ENCODE results near the gene LPP. TPM values are rescaled to one million over a fixed set of nuclear protein-coding genes. Genes with fewer than 3 reads are reported as not detected.
A peak's percentile ranks its signal among the peaks of the same experiment; 100 is the strongest.

The LPP gene
- total and polyA plus RNA-seq, 2 of the 13 experiments (the other 11 are each of a cell fraction or from before 2014, with no cell fraction given): 19.2 to 29.9 TPM

GRCh38 chr3:188244395-188244861 lies 90.5 kb downstream of the LPP start:
- Histone ChIP-seq H4K20me1 (ENCODE audit: insufficient read depth, low read length) (no peaks in the 10 kb centered on the region), H2AFZ (ENCODE audit: low read length) (no peak overlapping the region), H3K4me3 (replicated peaks in 1 of 3; ENCODE audit: insufficient read depth in 1 of 3, low read depth in 2 of 3, low read length in 3 of 3) (no peak overlapping the region), H3K27ac (ENCODE audit: extremely low read length, insufficient read depth, low read length) (no peak overlapping the region), H3K9ac (ENCODE audit: insufficient read depth, low read depth, low read length) (no peak overlapping the region), H3K9me3 (ENCODE audit: low read length) (no peaks in the 10 kb centered on the region), H3K4me2 (ENCODE audit: low read depth, low read length) (no peak overlapping the region), H3K79me2 (ENCODE audit: insufficient read depth, low read length) (peaks cover 17% of the 10 kb centered on the region), H3K27me3 (ENCODE audit: control insufficient read depth in 1 of 2, insufficient read depth in 2 of 2, low read length in 2 of 2) (no peaks in the 10 kb centered on the region), H3K36me3 (replicated peaks in 1 of 2; ENCODE audit: control insufficient read depth in 1 of 2, insufficient read depth in 2 of 2, low read length in 2 of 2) (peaks cover 1 to 2% of the 10 kb centered on the region in 2 experiments; a peak in 1 of 5 replicates), H3K4me1 (ENCODE audit: insufficient read depth, low read length) (peaks cover 15% of the 10 kb centered on the region)
- ChIA-PET CTCF (ENCODE audit: low intra/inter-chr PET ratio, low total read pairs) (no interaction called here), POLR2A (no interaction called here)
- in situ Hi-C loops (cut with HindIII; ENCODE audit: extremely low pct_ligation_motif_present, low pct_unique_long_range_greater_than_20kb) (no loop called here), intact Hi-C loops (cut with micrococcal nuclease; ENCODE audit: unreplicated experiment) (no loop called here)
- no peak for FAIRE-seq
- ATAC-seq: peak; percentile 48; the same call in 1 of the 3 replicates
- TF ChIP-seq MAFK (conservative IDR thresholded peaks at IDR 0.05 in 1 of 2, IDR thresholded peaks at IDR 0.05 in 1 of 2; ENCODE audit: low read length in 2 of 2) (peak; percentile 59 to 60), NR2F1 (CRISPR knock-in tag; IDR thresholded peaks at IDR 0.05) (no peak), HOXA5 (CRISPR knock-in tag; IDR thresholded peaks at IDR 0.05) (no peak), ZFP1 (CRISPR knock-in tag; IDR thresholded peaks at IDR 0.05) (no peak), MAFF (IDR thresholded peaks at IDR 0.05; ENCODE audit: low read depth, low read length) (peak; percentile 64)
- no TSS peak for BruUV-seq (replicated peaks)
- DNase-seq (ENCODE audit: low spot score): no peak
- 92% methylated on average over 2 of the region's 2 CpGs for WGBS (ENCODE audit: low lambda C conversion rate)

GRCh38 chr3:188246905-188247304 lies 92.9 kb downstream of the LPP start:
- H3K9me3 ChIP-seq (ENCODE audit: low read length): no peaks in the 10 kb centered on the region
- ATAC-seq: no peak
- FAIRE-seq: no peak
- no peak overlapping the region for H3K9ac ChIP-seq (ENCODE audit: insufficient read depth, low read depth, low read length)
- intact Hi-C loops (cut with micrococcal nuclease; ENCODE audit: unreplicated experiment) (no loop called here), in situ Hi-C loops (cut with HindIII; ENCODE audit: extremely low pct_ligation_motif_present, low pct_unique_long_range_greater_than_20kb) (no loop called here)
- no peak overlapping the region for H3K4me2 ChIP-seq (ENCODE audit: low read depth, low read length)
- H3K4me3 ChIP-seq (replicated peaks in 1 of 3; ENCODE audit: insufficient read depth in 1 of 3, low read depth in 2 of 3, low read length in 3 of 3): no peak overlapping the region
- TF ChIP-seq ZSCAN5A (CRISPR knock-in tag; IDR thresholded peaks at IDR 0.05; ENCODE audit: borderline replicate concordance) (no peak), NCOR1 (IDR thresholded peaks at IDR 0.05; ENCODE audit: borderline replicate concordance, low read length) (no peak), ZNF292 (CRISPR knock-in tag; IDR thresholded peaks at IDR 0.05; ENCODE audit: borderline replicate concordance, low read depth) (no peak), ZNF629 (CRISPR knock-in tag; conservative IDR thresholded peaks at IDR 0.05) (peak; percentile 83), TARDBP (CRISPR knock-in tag; IDR thresholded peaks at IDR 0.05) (no peak)
- no peak overlapping the region for H3K27ac ChIP-seq (ENCODE audit: extremely low read length, insufficient read depth, low read length)
- no peak overlapping the region for H2AFZ ChIP-seq (ENCODE audit: low read length)
- ChIA-PET CTCF (ENCODE audit: low intra/inter-chr PET ratio, low total read pairs) (no interaction called here), POLR2A (no interaction called here)
- H4K20me1 ChIP-seq (ENCODE audit: insufficient read depth, low read length): no peaks in the 10 kb centered on the region
- H3K36me3 ChIP-seq (replicated peaks in 1 of 2; ENCODE audit: control insufficient read depth in 1 of 2, insufficient read depth in 2 of 2, low read length in 2 of 2): peaks cover under 1 to 1% of the 10 kb centered on the region in 2 experiments; a peak in 1 of 5 replicates
- H3K79me2 ChIP-seq (ENCODE audit: insufficient read depth, low read length): peaks cover 13% of the 10 kb centered on the region
- H3K27me3 ChIP-seq (ENCODE audit: control insufficient read depth in 1 of 2, insufficient read depth in 2 of 2, low read length in 2 of 2): no peaks in the 10 kb centered on the region
- H3K4me1 ChIP-seq (ENCODE audit: insufficient read depth, low read length): peaks cover 15% of the 10 kb centered on the region
- no peak for DNase-seq (ENCODE audit: low spot score)
- no TSS peak for BruUV-seq (replicated peaks)
- WGBS (ENCODE audit: low lambda C conversion rate): 100% methylated on average over 2 of the region's 2 CpGs
